ENCODE results near the gene TSSK3.
"Not testable (repeated sequence)": the region's sequence is repeated elsewhere in the genome, so short reads cannot be mapped to it uniquely, and the experiment has no call there.

Gene TSSK3

GRCh38 chr1:32392325-32392724, 30.0 kb downstream of the TSSK3 start:
- Histone ChIP-seq H3K4me1 (ENCODE audit: control insufficient read depth, insufficient read depth, low read length) (peaks cover 6% of the 10 kb centered on the region; the same call in 1 of the 2 replicates), H3K36me3 (ENCODE audit: control insufficient read depth, insufficient read depth, low read length) (peaks cover 45% of the 10 kb centered on the region), H3K9me3 (ENCODE audit: control insufficient read depth, insufficient read depth, low read depth, low read length) (no peaks in the 10 kb centered on the region; the same call in 1 of the 2 replicates), H3K27me3 (ENCODE audit: control insufficient read depth, insufficient read depth, low read length) (no peaks in the 10 kb centered on the region), H3K4me3 (ENCODE audit: low read depth, low read length) (no peak overlapping the region), H3K27ac (ENCODE audit: low read depth, low read length) (no peak overlapping the region), H3K9ac (ENCODE audit: low read length) (no peak overlapping the region)

DNA sequence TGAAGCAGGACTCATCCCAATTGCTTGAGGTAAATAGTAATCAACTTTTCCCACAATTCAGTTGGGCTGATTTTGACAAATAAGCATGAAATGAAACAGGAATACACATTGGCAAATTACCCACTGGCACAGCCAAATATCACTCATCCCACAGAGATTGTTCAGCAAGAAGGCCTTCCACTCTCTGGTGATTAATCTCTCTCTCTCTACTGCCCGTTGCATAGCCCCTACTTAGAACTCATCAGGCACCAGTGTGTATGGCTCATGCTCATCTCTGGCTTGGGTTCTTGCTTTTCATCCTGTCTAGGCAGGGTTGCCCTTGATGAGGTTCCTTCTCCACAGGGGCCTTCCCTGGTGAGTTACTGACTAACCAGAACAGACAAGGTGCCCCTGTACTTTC, 30.8 kb downstream of the TSSK3 start:
- Histone ChIP-seq H3K4me3 (ENCODE audit: low read depth, low read length) (peak overlapping the region; percentile 91), H3K27me3 (ENCODE audit: control insufficient read depth, insufficient read depth, low read length) (no peaks in the 10 kb centered on the region), H3K36me3 (ENCODE audit: control insufficient read depth, insufficient read depth, low read length) (peaks cover 38% of the 10 kb centered on the region), H3K9ac (ENCODE audit: low read length) (peak overlapping the region; percentile 92), H3K9me3 (ENCODE audit: control insufficient read depth, insufficient read depth, low read depth, low read length) (no peaks in the 10 kb centered on the region; the same call in 1 of the 2 replicates), H3K4me1 (ENCODE audit: control insufficient read depth, insufficient read depth, low read length) (peaks cover 6% of the 10 kb centered on the region; the same call in 1 of the 2 replicates), H3K27ac (ENCODE audit: low read depth, low read length) (no peak overlapping the region)

GRCh38 chr1:32393832-32394140, 31.4 kb downstream of the TSSK3 start:
- H3K9me3 ChIP-seq (ENCODE audit: control insufficient read depth, insufficient read depth, low read depth, low read length), result no peaks in the 10 kb centered on the region; the same call in 1 of the 2 replicates
- H3K4me1 ChIP-seq (ENCODE audit: control insufficient read depth, insufficient read depth, low read length), result peaks cover 6% of the 10 kb centered on the region; the same call in 1 of the 2 replicates
- peaks cover 32% of the 10 kb centered on the region for H3K36me3 ChIP-seq (ENCODE audit: control insufficient read depth, insufficient read depth, low read length)
- peak overlapping the region; percentile 91 for H3K4me3 ChIP-seq (ENCODE audit: low read depth, low read length)
- H3K9ac ChIP-seq (ENCODE audit: low read length), result peak overlapping the region; percentile 92
- no peaks in the 10 kb centered on the region for H3K27me3 ChIP-seq (ENCODE audit: control insufficient read depth, insufficient read depth, low read length)
- peak overlapping the region; percentile 84 for H3K27ac ChIP-seq (ENCODE audit: low read depth, low read length)

GRCh38 chr1:32394141-32394889, 32.0 kb downstream of the TSSK3 start, which contains the start of gene BSDC1:
Gene BSDC1 (minus strand): TSS chr1:32394441. CDS start chr1:32394414, 27 bp downstream.
- Histone ChIP-seq H3K36me3 (ENCODE audit: control insufficient read depth, insufficient read depth, low read length) (peaks cover 29% of the 10 kb centered on the region), H3K4me1 (ENCODE audit: control insufficient read depth, insufficient read depth, low read length) (peaks cover 6% of the 10 kb centered on the region; the same call in 1 of the 2 replicates), H3K9me3 (ENCODE audit: control insufficient read depth, insufficient read depth, low read depth, low read length) (no peaks in the 10 kb centered on the region; the same call in 1 of the 2 replicates), H3K27me3 (ENCODE audit: control insufficient read depth, insufficient read depth, low read length) (no peaks in the 10 kb centered on the region), H3K4me3 (ENCODE audit: low read depth, low read length) (peak within 1 kb of the TSS; percentile 91), H3K27ac (ENCODE audit: low read depth, low read length) (peak within 1 kb of the TSS; percentile 84), H3K9ac (ENCODE audit: low read length) (peak within 1 kb of the TSS; percentile 92)

DNA sequence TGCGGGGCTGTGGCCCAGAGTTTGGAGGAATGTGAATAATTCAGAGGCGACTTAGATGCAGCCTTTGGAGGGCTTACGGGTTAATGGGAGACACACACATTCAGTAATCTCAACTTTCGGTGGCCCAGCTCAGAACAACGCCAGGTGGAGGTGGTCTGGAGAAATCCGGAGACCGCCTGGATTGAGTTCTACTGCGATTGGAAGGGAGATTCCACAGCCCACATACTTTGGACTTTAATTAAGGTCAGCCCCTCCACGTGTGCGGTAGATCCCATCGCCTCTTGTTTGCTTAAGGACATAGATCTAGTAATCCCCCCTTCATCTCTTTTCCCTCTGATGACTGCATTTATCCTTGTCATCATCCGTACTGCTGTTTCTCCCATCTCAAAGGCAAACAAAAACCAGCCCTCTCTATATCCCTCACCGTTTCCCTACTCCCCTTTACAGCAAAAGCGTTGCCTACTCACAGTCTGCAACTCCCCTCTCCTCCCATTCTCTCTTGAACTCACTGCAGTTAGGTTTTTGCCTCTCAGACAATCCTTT, 32.6 kb downstream of the TSSK3 start:
- Histone ChIP-seq H3K36me3 (ENCODE audit: control insufficient read depth, insufficient read depth, low read length) (peaks cover 22% of the 10 kb centered on the region), H3K4me3 (ENCODE audit: low read depth, low read length) (peak overlapping the region; percentile 91), H3K27ac (ENCODE audit: low read depth, low read length) (peak overlapping the region; percentile 21)

GRCh38 chr1:32396524-32396923, 34.2 kb downstream of the TSSK3 start:
- H3K27me3 ChIP-seq (ENCODE audit: control insufficient read depth, insufficient read depth, low read length); H3K27ac ChIP-seq (ENCODE audit: low read depth, low read length); H3K9me3 ChIP-seq (ENCODE audit: control insufficient read depth, insufficient read depth, low read depth, low read length); H3K4me3 ChIP-seq (ENCODE audit: low read depth, low read length); H3K4me1 ChIP-seq (ENCODE audit: control insufficient read depth, insufficient read depth, low read length); H3K36me3 ChIP-seq (ENCODE audit: control insufficient read depth, insufficient read depth, low read length); H3K9ac ChIP-seq (ENCODE audit: low read length): not testable (repeated sequence)

More for the DNA sequence above, 32.6 kb downstream of the TSSK3 start:
- H3K9me3 ChIP-seq (ENCODE audit: control insufficient read depth, insufficient read depth, low read depth, low read length), result no peaks in the 10 kb centered on the region; the same call in 1 of the 2 replicates
- no peaks in the 10 kb centered on the region for H3K27me3 ChIP-seq (ENCODE audit: control insufficient read depth, insufficient read depth, low read length)
- peaks cover 6% of the 10 kb centered on the region; the same call in 1 of the 2 replicates for H3K4me1 ChIP-seq (ENCODE audit: control insufficient read depth, insufficient read depth, low read length)
- peak overlapping the region; percentile 78 for H3K9ac ChIP-seq (ENCODE audit: low read length)

GRCh38 chr1:32398401-32398800, 36.1 kb downstream of the TSSK3 start:
- Histone ChIP-seq H3K27me3 (ENCODE audit: control insufficient read depth, insufficient read depth, low read length) (no peaks in the 10 kb centered on the region), H3K9me3 (ENCODE audit: control insufficient read depth, insufficient read depth, low read depth, low read length) (no peaks in the 10 kb centered on the region; the same call in 1 of the 2 replicates), H3K4me1 (ENCODE audit: control insufficient read depth, insufficient read depth, low read length) (peaks cover 6% of the 10 kb centered on the region; the same call in 1 of the 2 replicates), H3K9ac (ENCODE audit: low read length) (no peak overlapping the region), H3K4me3 (ENCODE audit: low read depth, low read length) (no peak overlapping the region), H3K27ac (ENCODE audit: low read depth, low read length) (no peak overlapping the region), H3K36me3 (ENCODE audit: control insufficient read depth, insufficient read depth, low read length) (no peaks in the 10 kb centered on the region)

GRCh38 chr1:32399843-32400242, 37.5 kb downstream of the TSSK3 start:
- Histone ChIP-seq H3K27me3 (ENCODE audit: control insufficient read depth, insufficient read depth, low read length) (no peaks in the 10 kb centered on the region), H3K9ac (ENCODE audit: low read length) (no peak overlapping the region), H3K27ac (ENCODE audit: low read depth, low read length) (no peak overlapping the region), H3K36me3 (ENCODE audit: control insufficient read depth, insufficient read depth, low read length) (no peaks in the 10 kb centered on the region), H3K4me3 (ENCODE audit: low read depth, low read length) (no peak overlapping the region), H3K4me1 (ENCODE audit: control insufficient read depth, insufficient read depth, low read length) (peaks cover 3% of the 10 kb centered on the region; the same call in 1 of the 2 replicates), H3K9me3 (ENCODE audit: control insufficient read depth, insufficient read depth, low read depth, low read length) (no peaks in the 10 kb centered on the region; the same call in 1 of the 2 replicates)

GRCh38 chr1:32400876-32401631, 38.7 kb downstream of the TSSK3 start:
- Histone ChIP-seq H3K27me3 (ENCODE audit: control insufficient read depth, insufficient read depth, low read length) (no peaks in the 10 kb centered on the region), H3K9me3 (ENCODE audit: control insufficient read depth, insufficient read depth, low read depth, low read length) (no peaks in the 10 kb centered on the region; the same call in 1 of the 2 replicates), H3K27ac (ENCODE audit: low read depth, low read length) (peak overlapping the region; percentile 39; the same call in 1 of the 2 replicates), H3K4me3 (ENCODE audit: low read depth, low read length) (no peak overlapping the region), H3K4me1 (ENCODE audit: control insufficient read depth, insufficient read depth, low read length) (peaks cover 3% of the 10 kb centered on the region; the same call in 1 of the 2 replicates), H3K9ac (ENCODE audit: low read length) (no peak overlapping the region), H3K36me3 (ENCODE audit: control insufficient read depth, insufficient read depth, low read length) (no peaks in the 10 kb centered on the region)

GRCh38 chr1:32404946-32405345, 42.6 kb downstream of the TSSK3 start:
- H3K4me1 ChIP-seq (ENCODE audit: control insufficient read depth, insufficient read depth, low read length), result peaks cover 3% of the 10 kb centered on the region; the same call in 1 of the 2 replicates
- H3K9me3 ChIP-seq (ENCODE audit: control insufficient read depth, insufficient read depth, low read depth, low read length), result no peaks in the 10 kb centered on the region
- no peak overlapping the region for H3K27ac ChIP-seq (ENCODE audit: low read depth, low read length)
- H3K9ac ChIP-seq (ENCODE audit: low read length), result no peak overlapping the region
- H3K4me3 ChIP-seq (ENCODE audit: low read depth, low read length), result no peak overlapping the region
- H3K27me3 ChIP-seq (ENCODE audit: control insufficient read depth, insufficient read depth, low read length), result no peaks in the 10 kb centered on the region
- H3K36me3 ChIP-seq (ENCODE audit: control insufficient read depth, insufficient read depth, low read length), result no peaks in the 10 kb centered on the region
